Spleen (tissue), 7 donors: Measurements from ENCODE around the gene HPS4.

ENCODE experiments used
- CTCF ChIP-seq, 11 experiments: fragments of 200-600 bp in 7 of 11; fragments of 450-650 bp in 4 of 11; sonication (generic) in 4 of 11; IDR thresholded peaks in 8 of 11; conservative IDR thresholded peaks in 3 of 11; 1 replicate in 7 of 11; 2 replicates in 4 of 11; pipeline versions ENCODE4 v1.4.0 to v1.8.0; 2016 to 2021; ENCODE audit warnings: antibody characterized with exemption in 11 of 11, inconsistent platforms in 4 of 11, mild to moderate bottlenecking in 1 of 11
- POLR2A ChIP-seq, 3 donors: fragments of 450-650 bp; IDR thresholded peaks; one replicate each; pipeline ENCODE4 v1.5.1; 2017; ENCODE audit warnings: antibody characterized with exemption in 3 of 3, mild to moderate bottlenecking in 1 of 3
- POLR2AphosphoS5 ChIP-seq, 3 donors: sonication (generic); formaldehyde crosslinking; IDR thresholded peaks; one replicate each; pipeline ENCODE4 v1.5.1; 2017; ENCODE audit warnings: antibody characterized with exemption in 3 of 3
- donor health status: DM: no; HTN: no; CAD: no; lungs with moderate emphysema.
- donor health status: DM: no; HTN: no; CAD: no.
- donor health status: DM: no; HTN: no; CAD: no.

GRCh38 chr22:26496456-26496855 is 12.9 kb upstream of the HPS4 start:
- TF ChIP-seq CTCF (IDR thresholded peaks at IDR 0.05 in 8 of 11, conservative IDR thresholded peaks at IDR 0.05 in 3 of 11) (no peak), POLR2A (IDR thresholded peaks at IDR 0.05) (no peak), POLR2AphosphoS5 (IDR thresholded peaks at IDR 0.05) (no peak)
